ENCODE data around the gene COL6A1.

The COL6A1 gene

GRCh38 chr21:46000182-46000730 is 18.7 kb downstream of the COL6A1 start:
- no peak overlapping the region for H3K27ac ChIP-seq
- TF ChIP-seq ZFX (IDR thresholded peaks at IDR 0.05; ENCODE audit: borderline replicate concordance) = no peak
- TF ChIP-seq, protein P1, sequence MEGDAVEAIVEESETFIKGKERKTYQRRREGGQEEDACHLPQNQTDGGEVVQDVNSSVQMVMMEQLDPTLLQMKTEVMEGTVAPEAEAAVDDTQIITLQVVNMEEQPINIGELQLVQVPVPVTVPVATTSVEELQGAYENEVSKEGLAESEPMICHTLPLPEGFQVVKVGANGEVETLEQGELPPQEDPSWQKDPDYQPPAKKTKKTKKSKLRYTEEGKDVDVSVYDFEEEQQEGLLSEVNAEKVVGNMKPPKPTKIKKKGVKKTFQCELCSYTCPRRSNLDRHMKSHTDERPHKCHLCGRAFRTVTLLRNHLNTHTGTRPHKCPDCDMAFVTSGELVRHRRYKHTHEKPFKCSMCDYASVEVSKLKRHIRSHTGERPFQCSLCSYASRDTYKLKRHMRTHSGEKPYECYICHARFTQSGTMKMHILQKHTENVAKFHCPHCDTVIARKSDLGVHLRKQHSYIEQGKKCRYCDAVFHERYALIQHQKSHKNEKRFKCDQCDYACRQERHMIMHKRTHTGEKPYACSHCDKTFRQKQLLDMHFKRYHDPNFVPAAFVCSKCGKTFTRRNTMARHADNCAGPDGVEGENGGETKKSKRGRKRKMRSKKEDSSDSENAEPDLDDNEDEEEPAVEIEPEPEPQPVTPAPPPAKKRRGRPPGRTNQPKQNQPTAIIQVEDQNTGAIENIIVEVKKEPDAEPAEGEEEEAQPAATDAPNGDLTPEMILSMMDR (IDR thresholded peaks at IDR 0.05) = no peak

- no peak for TF ChIP-seq ZFX (IDR thresholded peaks at IDR 0.05; ENCODE audit: borderline replicate concordance)
- TF ChIP-seq, protein P1 (IDR thresholded peaks at IDR 0.05) = no peak
- H3K27ac ChIP-seq = no peak overlapping the region
Measured at GRCh38 chr21:46000731-46001641, 19.4 kb downstream of the COL6A1 start.

DNA sequence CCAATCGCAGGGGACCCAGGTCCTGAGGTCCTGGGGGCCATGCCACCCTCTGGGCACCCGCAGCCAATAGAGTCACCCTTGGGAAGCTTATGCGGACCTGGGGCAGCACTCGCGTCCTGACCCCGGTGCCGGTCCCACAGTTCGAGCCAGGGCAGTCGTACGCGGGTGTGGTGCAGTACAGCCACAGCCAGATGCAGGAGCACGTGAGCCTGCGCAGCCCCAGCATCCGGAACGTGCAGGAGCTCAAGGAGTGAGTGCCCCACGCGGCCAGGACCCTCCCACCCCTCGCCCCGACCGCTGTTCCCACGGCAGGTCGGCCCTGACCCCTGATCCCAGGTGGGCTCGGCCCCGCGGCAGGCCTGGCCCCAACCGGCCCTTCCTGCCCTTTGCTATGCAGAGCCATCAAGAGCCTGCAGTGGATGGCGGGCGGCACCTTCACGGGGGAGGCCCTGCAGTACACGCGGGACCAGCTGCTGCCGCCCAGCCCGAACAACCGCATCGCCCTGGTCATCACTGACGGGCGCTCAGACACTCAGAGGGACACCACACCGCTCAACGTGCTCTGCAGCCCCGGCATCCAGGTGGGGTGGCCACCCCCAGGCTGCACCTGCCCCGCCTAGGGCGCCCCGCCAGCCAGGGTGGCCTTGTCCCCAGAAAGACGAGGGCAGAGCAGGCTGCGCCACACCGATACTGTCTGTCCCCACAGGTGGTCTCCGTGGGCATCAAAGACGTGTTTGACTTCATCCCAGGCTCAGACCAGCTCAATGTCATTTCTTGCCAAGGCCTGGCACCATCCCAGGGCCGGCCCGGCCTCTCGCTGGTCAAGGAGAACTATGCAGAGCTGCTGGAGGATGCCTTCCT is 20.5 kb downstream of the COL6A1 start:
- no peak for TF ChIP-seq ZFX (IDR thresholded peaks at IDR 0.05; ENCODE audit: borderline replicate concordance)
- TF ChIP-seq, protein P1 (IDR thresholded peaks at IDR 0.05) = no peak
- H3K27ac ChIP-seq = no peak overlapping the region

GRCh38 chr21:46002841-46003574 is 21.4 kb downstream of the COL6A1 start:
- no peak overlapping the region for H3K27ac ChIP-seq
- TF ChIP-seq, protein P1 (IDR thresholded peaks at IDR 0.05) = no peak
- no peak for TF ChIP-seq ZFX (IDR thresholded peaks at IDR 0.05; ENCODE audit: borderline replicate concordance)

DNA sequence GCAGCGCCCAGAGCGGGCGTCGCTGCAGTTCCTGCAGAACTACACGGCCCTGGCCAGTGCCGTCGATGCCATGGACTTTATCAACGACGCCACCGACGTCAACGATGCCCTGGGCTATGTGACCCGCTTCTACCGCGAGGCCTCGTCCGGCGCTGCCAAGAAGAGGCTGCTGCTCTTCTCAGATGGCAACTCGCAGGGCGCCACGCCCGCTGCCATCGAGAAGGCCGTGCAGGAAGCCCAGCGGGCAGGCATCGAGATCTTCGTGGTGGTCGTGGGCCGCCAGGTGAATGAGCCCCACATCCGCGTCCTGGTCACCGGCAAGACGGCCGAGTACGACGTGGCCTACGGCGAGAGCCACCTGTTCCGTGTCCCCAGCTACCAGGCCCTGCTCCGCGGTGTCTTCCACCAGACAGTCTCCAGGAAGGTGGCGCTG is 22.0 kb downstream of the COL6A1 start:
- H3K27ac ChIP-seq = no peak overlapping the region
- no peak for TF ChIP-seq ZFX (IDR thresholded peaks at IDR 0.05; ENCODE audit: borderline replicate concordance)
- TF ChIP-seq, protein P1 (IDR thresholded peaks at IDR 0.05) = no peak

DNA sequence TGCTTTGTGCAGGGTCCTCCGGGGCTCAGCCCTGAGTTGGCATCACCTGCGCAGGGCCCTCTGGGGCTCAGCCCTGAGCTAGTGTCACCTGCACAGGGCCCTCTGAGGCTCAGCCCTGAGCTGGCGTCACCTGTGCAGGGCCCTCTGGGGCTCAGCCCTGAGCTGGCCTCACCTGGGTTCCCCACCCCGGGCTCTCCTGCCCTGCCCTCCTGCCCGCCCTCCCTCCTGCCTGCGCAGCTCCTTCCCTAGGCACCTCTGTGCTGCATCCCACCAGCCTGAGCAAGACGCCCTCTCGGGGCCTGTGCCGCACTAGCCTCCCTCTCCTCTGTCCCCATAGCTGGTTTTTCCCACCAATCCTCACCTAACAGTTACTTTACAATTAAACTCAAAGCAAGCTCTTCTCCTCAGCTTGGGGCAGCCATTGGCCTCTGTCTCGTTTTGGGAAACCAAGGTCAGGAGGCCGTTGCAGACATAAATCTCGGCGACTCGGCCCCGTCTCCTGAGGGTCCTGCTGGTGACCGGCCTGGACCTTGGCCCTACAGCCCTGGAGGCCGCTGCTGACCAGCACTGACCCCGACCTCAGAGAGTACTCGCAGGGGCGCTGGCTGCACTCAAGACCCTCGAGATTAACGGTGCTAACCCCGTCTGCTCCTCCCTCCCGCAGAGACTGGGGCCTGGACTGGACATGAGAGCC is 22.7 kb downstream of the COL6A1 start:
- no peak overlapping the region for H3K27ac ChIP-seq
- no peak for TF ChIP-seq ZFX (IDR thresholded peaks at IDR 0.05; ENCODE audit: borderline replicate concordance)
- TF ChIP-seq, protein P1 (IDR thresholded peaks at IDR 0.05) = no peak

All from 22Rv1 (cell line).